GM19455 (cell line): ENCODE measurements around the gene CLN6.
"Not testable (repeated sequence)": the region's sequence is repeated elsewhere in the genome, so short reads cannot be mapped to it uniquely, and the experiment has no call there.

Experiments used
- ATAC-seq: cut with Tn5 transposase; IDR thresholded peaks from one replicate; pipeline ENCODE4 v1.9.1; 2021; ENCODE audit not compliant: unreplicated experiment

The CLN6 gene

DNA sequence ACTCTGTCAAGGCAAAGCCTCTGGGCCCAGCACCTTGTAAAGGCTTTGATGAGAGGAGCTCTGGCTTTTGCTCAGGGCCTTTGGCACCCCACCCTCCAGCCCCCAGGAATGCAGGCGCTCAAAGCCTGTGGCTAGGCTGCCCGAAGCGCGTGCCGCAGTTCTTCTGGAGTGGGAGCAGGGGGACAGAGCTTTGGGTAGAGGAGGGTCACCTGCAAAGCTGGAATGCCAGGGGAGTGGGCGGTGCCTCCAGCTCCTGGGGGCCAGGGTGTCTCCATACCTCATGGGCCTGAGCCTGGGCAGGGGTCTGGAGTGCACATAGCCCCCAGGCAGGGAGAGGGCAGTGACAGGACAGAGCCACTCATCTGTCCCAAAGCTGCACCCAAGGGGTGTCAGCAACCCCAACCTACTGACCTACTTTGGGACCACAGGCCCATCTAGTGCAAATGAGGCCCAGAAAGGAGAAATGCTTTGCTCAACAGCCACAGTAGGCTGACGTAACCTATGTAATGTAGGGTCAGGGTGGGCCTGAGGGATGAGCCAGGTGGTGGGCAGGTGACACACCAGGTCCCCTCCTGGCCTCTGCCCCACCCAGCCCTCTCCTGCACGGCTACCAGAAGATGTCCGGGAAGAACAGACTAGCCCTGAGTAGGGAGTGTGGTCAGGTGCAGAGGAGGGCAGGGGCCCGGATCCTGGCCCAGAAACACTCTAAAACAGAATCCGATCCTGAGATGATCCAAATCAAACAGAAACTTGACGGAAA is 22.2 kb downstream of the CLN6 start:
- ATAC-seq = no peak

DNA sequence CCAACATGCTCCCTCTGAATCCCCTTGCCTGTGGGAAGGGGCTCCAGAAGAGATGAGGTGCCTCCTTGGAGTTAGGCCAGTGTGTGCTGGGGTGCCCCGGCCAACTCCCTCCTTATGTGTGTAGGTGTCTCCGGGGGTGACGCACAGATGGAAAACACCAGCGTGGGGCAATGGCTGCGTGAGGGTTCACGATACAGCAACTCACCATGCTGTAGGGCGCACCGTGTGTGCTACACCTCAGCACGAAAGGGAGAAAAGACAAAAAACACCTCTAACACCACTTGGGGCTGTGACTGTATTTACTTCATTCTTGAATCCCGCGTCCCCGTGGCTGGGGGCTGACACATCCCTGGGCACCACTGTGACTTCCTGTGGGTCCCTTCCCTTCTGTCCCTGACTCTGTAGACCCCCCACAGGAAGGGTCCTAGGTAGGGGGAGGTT is 22.8 kb downstream of the CLN6 start:
- no peak for ATAC-seq

DNA sequence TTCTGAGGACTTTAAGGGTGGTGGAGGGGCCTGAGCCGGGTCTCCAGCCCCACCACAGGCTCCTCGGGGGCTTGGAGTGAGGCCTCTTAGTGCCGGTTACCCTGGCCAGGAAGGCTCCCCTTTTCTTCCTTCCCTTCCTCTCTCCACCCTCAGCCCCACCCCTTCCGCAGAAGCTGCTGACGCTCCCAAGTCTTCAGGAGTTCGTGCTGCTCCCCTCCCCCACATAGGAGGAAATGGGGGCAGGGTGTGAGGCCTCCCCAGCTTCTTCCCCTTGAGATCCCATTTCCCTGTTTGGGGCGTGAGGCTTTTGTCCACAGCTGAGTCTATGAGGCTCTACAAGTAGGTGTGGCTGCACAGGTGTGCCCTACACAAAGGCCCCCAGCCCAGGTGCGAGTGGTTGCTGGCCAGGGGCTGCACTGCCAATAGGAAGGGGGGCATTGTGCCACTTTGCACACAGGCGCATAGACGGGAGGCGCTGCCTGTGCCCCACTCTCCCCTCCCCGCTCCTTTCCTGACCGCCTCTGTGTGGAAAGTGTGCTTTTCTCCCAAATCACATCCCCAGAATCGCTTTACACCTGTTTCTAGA is 23.5 kb downstream of the CLN6 start:
- ATAC-seq = no peak

DNA sequence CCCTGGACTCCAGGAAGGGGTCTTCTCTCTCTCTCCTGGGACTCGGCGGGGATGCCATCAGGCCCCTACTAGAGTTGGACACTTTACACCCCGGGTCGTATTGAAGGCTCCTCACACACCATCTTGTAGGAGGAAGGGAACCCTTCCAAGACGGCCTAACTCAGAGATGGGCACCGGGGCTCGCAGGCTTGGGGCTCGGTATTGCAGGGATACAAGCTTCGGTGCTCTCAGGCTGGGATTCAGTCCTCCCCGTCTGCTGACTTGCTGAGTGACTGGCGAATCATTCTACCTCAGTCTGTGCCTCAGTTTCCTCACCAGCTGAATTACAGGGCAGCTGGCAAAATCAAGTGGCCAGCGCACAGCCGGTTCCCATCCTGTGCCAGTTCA is 24.0 kb downstream of the CLN6 start:
- ATAC-seq = no peak

DNA sequence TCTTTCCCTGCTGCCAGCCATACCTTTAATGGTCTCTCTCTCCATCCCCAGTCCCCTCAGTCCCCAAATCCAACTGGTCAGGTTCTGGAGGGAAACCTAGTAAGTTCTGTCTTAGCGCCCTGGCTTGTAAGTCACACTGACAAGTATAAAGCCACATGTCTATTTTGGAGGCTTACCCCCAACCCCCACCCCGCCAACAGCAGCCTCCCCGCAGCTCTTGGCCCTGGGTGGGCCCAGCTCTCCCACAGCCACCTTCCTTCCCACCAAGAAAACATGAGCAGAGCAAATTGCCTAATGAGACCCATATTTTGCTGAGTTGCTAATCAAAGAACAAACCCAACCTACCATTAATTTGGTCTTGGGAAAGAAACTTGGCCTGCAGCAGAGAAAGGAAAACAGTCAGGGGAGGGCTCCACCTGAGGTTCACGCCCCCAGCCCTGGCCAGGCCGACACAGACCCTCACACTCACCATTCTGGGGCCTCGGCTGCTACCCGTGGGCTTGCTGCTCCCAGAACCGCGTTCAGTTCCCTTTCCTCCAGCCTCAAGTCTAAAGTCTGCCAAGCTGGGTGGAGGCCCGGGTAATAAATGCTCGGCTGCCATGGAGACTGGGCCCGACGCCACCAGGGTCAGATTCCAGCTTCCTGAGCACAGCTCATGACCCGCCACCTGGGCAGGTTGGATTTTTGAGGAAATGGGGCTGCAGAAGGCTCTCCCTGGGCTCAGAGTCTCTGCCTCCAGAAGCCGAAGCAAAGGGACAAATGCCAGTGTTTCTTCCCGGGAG is 24.6 kb downstream of the CLN6 start, which contains the start of gene CALML4:
Gene CALML4 (minus strand): TSS at position 557 of the 782 bp plus-strand sequence. CDS start 85 bp downstream, at position 472.
- no peak for ATAC-seq

DNA sequence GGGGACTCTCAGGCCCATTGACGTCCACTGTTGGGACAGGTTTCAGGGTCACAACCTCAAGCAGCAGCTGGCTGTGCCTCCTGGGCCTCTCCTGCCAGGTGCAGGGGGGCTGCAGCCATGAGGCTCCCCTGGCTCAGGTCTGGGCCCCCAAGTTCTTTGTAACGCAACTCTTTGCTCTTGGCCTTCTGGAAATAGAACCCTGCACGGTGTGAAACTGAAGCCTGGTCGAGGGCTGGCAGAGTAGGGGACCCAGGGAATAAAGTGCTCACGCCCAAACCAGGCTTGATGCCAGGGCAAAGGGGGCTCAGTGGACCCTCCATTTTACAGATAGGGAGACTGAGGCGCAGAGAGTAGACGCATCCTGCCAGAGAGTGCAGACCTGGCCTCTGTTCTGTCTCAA is 25.2 kb downstream of the CLN6 start:
- no peak for ATAC-seq

DNA sequence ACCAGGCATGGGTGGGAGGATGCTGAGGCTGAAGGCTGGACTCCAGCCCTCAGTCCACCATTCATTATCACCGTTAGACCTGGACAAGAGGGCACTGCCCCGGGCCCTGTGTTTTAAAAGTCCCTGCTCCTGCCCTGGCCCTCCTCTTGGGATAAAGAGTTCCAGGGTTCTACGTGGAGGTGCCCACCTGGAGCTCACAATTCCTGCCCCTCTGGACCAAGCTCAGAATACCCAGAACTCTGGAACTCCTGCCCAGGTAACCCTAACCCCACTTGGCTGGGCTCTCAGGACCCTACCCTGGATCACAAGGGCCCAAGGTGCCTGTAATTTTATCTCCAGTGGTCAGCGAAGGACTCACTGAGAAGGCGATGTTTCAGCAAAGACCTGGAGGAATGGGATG is 25.6 kb downstream of the CLN6 start:
- ATAC-seq = no peak

DNA sequence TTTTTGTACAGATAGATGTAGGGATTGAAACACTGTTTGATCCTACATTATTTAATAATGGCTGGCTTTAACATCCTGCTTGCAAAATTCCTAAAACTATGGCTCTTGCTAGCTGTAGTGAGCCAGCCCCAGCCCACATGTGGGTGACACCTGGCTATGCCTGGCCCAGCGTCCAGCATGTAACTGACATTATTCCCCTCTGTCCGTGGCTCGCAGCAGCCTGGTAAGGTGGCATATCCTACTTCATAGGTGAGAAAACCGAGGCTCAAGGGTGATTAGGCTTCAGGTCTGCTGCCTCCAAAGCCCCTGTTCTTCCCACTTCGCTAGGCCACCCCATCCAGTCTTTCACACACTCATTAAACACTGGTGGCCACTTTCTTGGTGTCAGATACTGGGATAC is 26.0 kb downstream of the CLN6 start:
- no peak for ATAC-seq

DNA sequence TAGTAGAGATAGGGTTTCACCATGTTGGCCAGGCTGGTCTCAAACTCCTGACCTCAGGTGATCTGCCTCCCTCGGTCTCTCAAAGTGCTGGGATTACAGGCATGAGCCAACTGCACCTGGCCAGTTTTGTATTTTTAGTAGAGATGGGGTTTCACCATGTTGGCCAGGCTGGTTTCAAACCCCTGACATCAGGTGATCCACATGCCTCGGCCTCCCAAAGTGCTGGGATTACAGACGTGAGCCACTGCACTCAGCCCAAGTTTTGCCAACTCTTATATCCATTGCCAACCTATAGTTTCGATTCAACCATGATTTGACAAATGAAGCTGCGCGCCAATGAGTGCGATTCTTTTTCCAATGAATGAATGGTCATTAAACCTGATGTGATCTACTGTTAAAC is 26.5 kb downstream of the CLN6 start:
- ATAC-seq = not testable (repeated sequence)

DNA sequence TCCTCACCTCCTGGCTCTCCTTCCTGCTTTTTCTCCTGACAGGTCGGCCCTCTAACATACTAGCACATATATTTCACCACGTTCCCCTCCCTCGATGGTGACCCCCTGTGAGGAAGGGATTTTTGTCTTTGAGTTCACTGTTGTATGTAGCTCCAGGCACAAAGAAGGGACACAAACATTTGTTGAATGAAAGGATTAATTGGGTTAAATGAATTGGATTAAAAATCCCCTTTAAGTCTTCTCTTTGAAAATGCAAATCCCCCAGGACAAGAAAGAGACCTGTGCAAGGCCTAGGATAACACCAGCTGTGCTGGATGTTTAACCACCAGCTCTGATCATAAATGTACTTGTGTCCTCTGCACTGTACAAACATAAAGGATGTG is 27.7 kb downstream of the CLN6 start:
- no peak for ATAC-seq

DNA sequence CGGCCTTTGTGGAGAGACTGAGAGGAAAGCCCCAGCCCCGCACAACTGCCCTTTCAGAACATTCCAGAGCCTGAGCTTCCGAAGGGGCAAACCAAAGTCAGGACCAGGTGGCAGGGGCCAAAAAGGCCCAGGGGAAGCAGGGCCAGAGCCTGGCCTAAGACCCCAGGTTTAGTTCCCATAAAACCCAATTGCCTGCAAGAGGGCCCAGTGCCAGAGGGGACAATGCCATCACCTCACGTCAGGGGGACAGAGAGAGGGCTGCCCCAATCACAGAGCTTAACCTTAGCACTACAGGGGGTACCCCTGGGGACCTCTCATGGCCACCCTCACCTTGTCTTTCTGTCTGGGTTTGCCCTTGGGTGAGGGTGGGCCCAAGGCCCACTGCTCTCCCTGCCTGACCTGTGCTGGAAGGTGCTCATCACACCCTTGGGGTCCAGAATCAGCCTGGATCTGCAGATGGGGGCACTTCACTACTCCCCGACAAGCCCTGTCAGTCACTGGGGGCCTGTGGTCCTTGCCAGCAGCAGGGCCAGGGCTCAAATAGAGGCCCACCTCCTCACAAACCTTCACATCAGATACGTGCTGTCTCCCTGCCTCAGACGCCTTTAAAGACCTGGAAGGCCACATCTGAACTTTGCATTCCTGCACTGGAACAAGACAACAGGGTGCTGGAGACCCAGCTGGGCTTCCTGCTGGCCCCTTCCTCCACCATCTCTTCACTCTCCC is 28.2 kb downstream of the CLN6 start:
- ATAC-seq = no peak

DNA sequence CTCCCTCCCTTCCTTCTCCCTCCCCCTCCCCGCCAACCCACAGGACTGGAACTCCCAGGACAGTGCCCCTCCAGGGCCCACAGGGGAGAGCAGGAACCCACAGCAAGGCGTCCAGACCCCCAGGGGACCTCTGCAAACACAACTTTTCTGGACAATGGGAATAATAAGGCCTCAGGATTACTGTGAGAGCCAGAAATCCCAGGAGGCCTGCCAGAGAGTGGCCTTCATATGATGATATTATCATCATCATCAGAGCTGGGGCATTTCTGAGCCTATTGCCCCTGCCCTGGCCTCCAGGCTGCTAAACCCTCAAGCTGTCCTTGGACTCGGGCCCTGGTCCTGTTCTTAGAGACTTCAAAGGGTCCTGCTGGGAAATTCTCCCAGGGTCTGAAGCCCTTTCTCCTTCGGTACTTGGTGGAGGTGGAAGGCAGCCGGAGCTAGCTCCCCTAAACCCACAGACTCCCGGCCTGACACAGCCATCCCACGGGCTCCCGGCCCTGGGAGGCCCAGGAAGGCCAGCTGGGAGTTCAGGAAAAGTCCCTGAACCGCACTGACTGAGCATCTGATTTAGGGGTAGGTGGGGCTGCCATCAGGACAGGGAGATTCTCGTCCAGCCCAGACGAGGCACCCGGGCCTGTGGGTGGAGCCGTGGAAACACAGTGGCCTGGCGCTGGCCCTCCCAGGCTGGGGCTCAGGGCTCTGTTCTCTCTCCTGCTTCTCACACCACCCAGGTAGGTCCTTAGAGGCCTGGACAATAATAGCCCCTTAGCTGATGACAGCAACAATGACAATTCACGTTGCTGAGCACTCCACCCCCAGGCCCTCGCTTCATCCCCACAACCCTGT is 29.3 kb downstream of the CLN6 start:
- ATAC-seq = no peak

DNA sequence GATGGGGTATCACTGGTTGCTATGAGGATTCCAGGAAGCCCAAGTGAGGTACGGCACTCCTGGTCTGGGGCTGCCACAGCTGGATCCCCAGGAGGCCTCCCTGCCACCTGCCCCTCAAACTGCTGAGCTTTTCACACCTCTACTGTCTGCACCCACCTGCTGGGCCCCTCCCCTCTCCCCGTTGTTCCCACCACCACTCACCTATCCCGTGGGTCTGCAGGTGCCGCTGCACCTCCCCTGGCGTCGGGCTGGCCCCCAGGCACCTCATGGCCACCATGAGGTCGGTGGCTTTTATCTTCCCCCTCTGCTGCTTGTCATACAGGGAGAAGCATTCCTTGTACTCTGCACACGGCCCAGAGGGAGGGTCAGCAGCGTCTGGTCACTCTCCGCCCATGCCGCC is 30.2 kb downstream of the CLN6 start:
- no peak for ATAC-seq

DNA sequence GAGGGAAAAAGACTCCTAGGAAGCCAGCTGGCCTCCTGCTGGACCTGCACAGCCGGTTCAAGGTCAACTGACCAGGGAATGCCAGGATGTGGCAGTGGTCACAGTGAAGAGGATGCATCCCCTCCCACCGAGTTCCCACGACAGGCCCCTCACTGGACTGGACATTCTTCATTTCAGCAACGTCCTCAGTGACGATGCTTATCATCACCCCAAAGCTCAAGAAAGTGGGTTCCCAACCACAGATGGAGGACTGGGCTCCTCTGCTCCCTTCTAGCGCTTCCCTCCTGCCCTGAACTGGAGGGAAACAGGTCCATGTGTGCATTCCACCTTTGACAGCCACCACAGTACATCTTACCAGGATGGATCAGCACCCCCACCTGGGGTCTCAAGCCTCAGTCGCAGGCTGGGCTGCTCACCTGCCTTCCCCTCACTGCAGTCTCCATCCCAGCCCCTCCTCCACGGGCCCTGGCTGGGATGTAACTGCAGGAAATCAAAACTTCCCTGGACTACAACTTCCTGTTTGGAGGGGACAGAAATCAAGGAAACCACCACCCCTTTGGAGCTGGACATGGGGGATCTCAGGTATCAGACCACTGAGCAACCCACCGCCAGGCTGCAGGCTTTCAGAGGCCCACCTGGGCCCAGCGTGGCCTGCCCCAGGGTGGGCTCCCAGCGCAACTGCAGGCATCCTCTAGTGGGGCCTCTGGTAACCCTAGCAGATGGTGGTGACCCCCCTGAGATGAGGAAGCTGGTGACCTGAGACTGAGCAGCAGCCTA is 31.7 kb downstream of the CLN6 start:
- no peak for ATAC-seq

DNA sequence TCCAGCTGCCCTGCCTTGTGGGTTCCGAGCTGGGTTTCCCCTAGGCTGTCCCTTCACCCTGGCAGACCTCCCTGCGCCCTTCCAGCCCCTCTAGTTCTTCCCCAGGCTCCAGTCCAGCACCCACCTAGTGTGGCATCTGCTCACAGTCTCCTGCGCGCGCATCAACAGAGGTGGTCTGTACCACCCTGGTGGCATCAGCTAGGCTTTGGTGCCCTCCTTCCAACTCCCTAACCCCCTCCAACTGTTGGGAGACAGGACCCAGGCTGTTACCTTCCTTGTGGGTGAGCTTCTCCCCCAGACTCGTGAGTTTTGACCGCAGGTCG is 32.4 kb downstream of the CLN6 start:
- no peak for ATAC-seq

DNA sequence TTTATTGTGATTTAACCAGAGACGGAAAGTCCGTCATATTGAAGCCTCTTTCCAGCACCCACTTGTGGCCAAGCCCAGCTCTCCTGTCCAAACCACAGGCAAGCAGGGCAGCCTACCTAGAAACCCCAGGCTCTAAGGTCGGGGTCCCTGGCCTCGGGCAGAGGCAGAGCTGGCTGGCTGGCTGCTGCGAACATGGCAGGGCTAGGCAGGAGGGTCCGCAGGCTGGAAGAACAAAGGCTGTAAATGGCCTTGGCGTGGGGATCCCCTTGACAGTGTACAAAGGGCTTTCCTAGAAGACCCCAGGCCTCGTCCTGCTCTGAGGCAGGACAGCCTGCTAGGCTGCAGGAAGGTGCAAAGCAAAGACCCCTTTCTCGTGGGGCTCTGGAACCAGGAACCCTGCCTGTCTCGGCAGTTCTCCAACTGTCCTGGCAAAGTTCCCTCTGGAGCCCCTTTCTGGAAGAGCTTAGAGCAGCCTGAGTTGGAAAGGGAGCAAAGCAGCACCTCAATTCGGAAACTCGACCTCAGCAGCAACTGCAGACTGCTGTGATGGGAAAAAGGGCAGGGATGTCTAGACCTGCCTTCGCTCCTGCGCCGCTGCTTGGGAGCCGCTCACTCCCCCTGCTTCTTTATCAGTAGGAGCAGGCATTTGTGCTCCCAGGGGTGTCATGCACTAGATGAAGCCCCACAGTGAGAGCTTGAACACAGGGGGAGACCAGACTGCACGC is 32.9 kb downstream of the CLN6 start:
- ATAC-seq = no peak

DNA sequence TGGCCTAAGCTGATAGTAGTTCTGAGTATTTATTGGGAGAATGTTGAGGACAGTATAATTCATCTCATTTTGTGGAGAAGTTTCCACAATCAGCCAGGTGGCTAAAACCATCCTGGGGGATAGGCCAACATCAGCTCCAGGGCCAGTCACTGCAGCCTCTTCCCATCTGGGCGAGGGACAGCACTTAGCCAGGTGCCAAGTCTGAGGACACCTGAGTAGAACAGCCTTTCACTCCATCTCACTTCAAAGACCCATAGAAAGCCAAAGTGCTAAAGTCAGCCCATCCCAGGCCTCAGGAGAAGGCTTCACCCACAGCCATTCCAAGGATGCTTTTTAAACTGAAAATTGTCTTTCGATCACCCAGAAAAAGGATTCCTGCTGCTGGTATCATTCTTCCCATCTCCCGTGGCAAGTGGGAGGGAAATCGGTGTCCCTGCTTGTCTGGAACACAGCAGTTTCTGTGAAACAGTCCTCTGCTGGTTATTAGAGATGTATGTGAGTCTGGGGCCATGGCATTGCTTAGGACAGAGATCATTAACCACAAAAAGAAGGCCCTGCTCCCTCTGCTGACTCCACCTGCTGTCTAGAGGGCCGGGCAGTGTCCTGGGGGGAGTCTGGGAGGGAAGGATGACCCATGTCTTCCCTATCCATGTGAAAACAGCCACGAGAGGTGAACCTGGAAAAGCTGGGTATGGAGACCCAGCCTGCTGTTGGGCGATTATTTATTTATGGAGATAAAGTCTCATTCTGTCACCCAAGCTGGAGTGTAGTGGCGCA is 34.0 kb downstream of the CLN6 start:
- ATAC-seq = no peak

DNA sequence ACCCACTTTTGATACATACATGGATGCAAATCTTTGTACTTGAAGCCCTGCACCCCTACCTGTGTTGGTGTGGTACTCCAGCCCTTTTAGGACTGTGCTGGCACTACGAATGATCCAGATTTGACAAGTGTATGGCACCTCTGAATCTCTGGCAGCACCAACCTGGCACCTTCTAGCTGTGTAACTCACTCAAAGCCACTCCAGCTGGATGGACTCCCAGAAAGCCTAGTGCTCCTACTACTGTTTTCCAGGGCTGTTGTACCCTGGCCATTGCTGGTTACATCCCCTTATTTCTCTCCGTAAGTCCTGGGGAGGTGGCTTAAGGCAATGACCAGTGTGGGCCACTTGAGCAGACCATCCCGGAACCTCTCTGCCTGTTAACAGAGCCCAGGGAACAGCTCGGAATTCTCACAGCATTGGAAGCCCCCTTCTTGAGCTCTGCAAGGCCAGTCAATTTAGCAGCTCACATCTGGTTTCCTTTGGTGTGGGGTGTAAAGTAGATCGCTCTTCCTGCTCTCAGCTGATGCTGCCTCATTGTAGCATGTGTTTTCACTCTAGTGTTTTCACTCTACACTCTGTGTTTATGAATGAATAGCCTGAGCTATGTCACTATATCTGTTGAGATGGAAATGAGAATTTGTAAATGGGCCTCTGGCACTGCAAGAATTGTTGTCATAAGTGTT is 36.6 kb downstream of the CLN6 start:
- no peak for ATAC-seq
